Neural crest cell (in vitro differentiated cells): ENCODE measurements around the gene NCCRP1. TPM values are rescaled to one million over a fixed set of nuclear protein-coding genes. Genes with fewer than 3 reads are reported as not detected.

Experiments used
- DNase-seq: peaks from one replicate; pipeline ENCODE4 v3.0.0; 2021; ENCODE audit warnings: low read depth, mixed read lengths, low spot score
- H3K27ac Mint-ChIP-seq: one replicate; pipeline ENCODE4 v1.8.0; 2021; ENCODE audit warnings: mild to moderate bottlenecking, mixed read lengths; ENCODE audit not compliant: unreplicated experiment
- H3K27me3 Mint-ChIP-seq: 2 replicates; pipeline ENCODE4 v1.8.0; 2021; ENCODE audit warnings: low read depth, mild to moderate bottlenecking, mixed read lengths
- H3K36me3 Mint-ChIP-seq: 2 replicates; pipeline ENCODE4 v1.8.0; 2021; ENCODE audit warnings: low read depth, mild to moderate bottlenecking, mixed read lengths
- H3K4me1 Mint-ChIP-seq: 2 replicates; pipeline ENCODE4 v1.8.0; 2021; ENCODE audit warnings: mixed read lengths
- H3K4me3 Mint-ChIP-seq: one replicate; pipeline ENCODE4 v1.8.0; 2021; ENCODE audit warnings: mild to moderate bottlenecking, mixed read lengths
- H3K9me3 Mint-ChIP-seq: 2 replicates; pipeline ENCODE4 v1.8.0; 2021; ENCODE audit warnings: mixed read lengths
- CTCF ChIP-seq: fragments of 200-600 bp; sonication (generic); conservative IDR thresholded peaks from 2 replicates; pipeline ENCODE4 v1.5.0; 2021; ENCODE audit warnings: antibody characterized with exemption, mild to moderate bottlenecking
- total RNA-seq: library from RNA; stranded (reverse); gene quantifications from 2 replicates; pipeline ENCODE4 v1.2.1, GENCODE V29; 2021

NCCRP1 gene
- total RNA-seq, 1 donor from 2014 or later, result not detected

- Mint-ChIP-seq H3K4me1 (no peaks in the 10 kb centered on the region), H3K4me3 (no peak overlapping the region), H3K27ac (no peak overlapping the region), H3K9me3 (no peaks in the 10 kb centered on the region), H3K27me3 (peaks cover 75% of the 10 kb centered on the region), H3K36me3 (no peaks in the 10 kb centered on the region)
- DNase-seq, result no peak
- TF ChIP-seq CTCF, result no peak
These were observed 51.2 kb downstream of the NCCRP1 start for GRCh38 chr19:39247701-39248664.

GRCh38 chr19:39248806-39249205, 52.0 kb downstream of the NCCRP1 start, which contains the start of gene IFNL4:
IFNL4 (minus strand) TSS chr19:39248856.
- Mint-ChIP-seq H3K27me3 (peaks cover 78% of the 10 kb centered on the region), H3K9me3 (no peaks in the 10 kb centered on the region), H3K4me1 (no peaks in the 10 kb centered on the region), H3K27ac (no peak within 1 kb of the TSS), H3K36me3 (no peaks in the 10 kb centered on the region), H3K4me3 (no peak within 1 kb of the TSS)
- DNase-seq, result no peak
- no peak for TF ChIP-seq CTCF

- H3K4me1 Mint-ChIP-seq, result no peaks in the 10 kb centered on the region
- no peak overlapping the region for H3K27ac Mint-ChIP-seq
- H3K4me3 Mint-ChIP-seq, result no peak overlapping the region
- peaks cover 85% of the 10 kb centered on the region for H3K27me3 Mint-ChIP-seq
- no peak for DNase-seq
- no peaks in the 10 kb centered on the region for H3K9me3 Mint-ChIP-seq
- TF ChIP-seq CTCF, result no peak
- H3K36me3 Mint-ChIP-seq, result no peaks in the 10 kb centered on the region
These were observed 54.3 kb downstream of the NCCRP1 start for GRCh38 chr19:39251081-39251480.

Other genes starting within 250 kb of the NCCRP1 start
- gene FBXO17, start 221.2 kb upstream of the NCCRP1 start, total RNA-seq, result 29.8 and 30.9 TPM in 2 replicates
- gene FBXO27, start 164.4 kb upstream of the NCCRP1 start, total RNA-seq, result 4.9 and 6.8 TPM in 2 replicates
- gene ACP7, start 112.6 kb upstream of the NCCRP1 start, total RNA-seq, result not detected in 2 replicates
- 54.4 and 56.8 TPM in 2 replicates for gene PAK4, start 71.2 kb upstream of the NCCRP1 start, total RNA-seq
- not detected in 2 replicates for gene SYCN, start 7.3 kb downstream of the NCCRP1 start, total RNA-seq
- not detected in 2 replicates for gene IFNL3, start 48.0 kb downstream of the NCCRP1 start, total RNA-seq
- not detected in 2 replicates for gene IFNL4, start 51.9 kb downstream of the NCCRP1 start, total RNA-seq
- not detected in 2 replicates for gene IFNL2, start 71.4 kb downstream of the NCCRP1 start, total RNA-seq
- gene IFNL1, start 99.4 kb downstream of the NCCRP1 start, total RNA-seq, result not detected in 2 replicates
- gene LRFN1, start 123.9 kb downstream of the NCCRP1 start, total RNA-seq, result 4.9 and 5.1 TPM in 2 replicates
- gene GMFG, start 139.1 kb downstream of the NCCRP1 start, total RNA-seq, result 0.65 TPM in 1 of 2 replicates, not detected in the other
- 158 and 164 TPM in 2 replicates for gene SAMD4B, start 145.5 kb downstream of the NCCRP1 start, total RNA-seq
- 62.9 and 67.3 TPM in 2 replicates for gene PAF1, start 194.1 kb downstream of the NCCRP1 start, total RNA-seq
- 37.3 and 40.3 TPM in 2 replicates for gene MED29, start 194.4 kb downstream of the NCCRP1 start, total RNA-seq
- gene ZFP36, start 209.9 kb downstream of the NCCRP1 start, total RNA-seq, result 4.0 TPM in 2 replicates
- 120 and 135 TPM in 2 replicates for gene PLEKHG2, start 215.7 kb downstream of the NCCRP1 start, total RNA-seq
- gene RPS16, start 239.0 kb downstream of the NCCRP1 start, total RNA-seq, result 2,020 and 2,116 TPM in 2 replicates
- gene SUPT5H, start 248.6 kb downstream of the NCCRP1 start, total RNA-seq, result 129 and 140 TPM in 2 replicates